HEK293T (cell line): Measurements from ENCODE around the gene IGF2BP3.

ENCODE experiments used
- CTCF ChIA-PET: fragments of 350-600 bp; formaldehyde crosslinking; extraction: SDS; loops from one replicate; lab custom pipeline; 2021; ENCODE audit warnings: antibody characterized with exemption, inconsistent platforms; lab: Yijun Ruan, JAX
- POLR2A ChIA-PET: fragments of 350-600 bp; formaldehyde crosslinking; extraction: SDS; loops from one replicate; lab custom pipeline; 2020; ENCODE audit warnings: antibody characterized with exemption, inconsistent platforms; lab: Yijun Ruan, JAX
- DNase-seq: peaks from one replicate; pipeline ENCODE4 v3.0.0; 2012; ENCODE audit warnings: mixed read lengths; ENCODE audit errors: extremely low spot score
- ARNT ChIP-seq: fragments of 450-650 bp; IDR thresholded peaks from 2 replicates; pipeline ENCODE4 v1.6.1; 2017; ENCODE audit warnings: mild to moderate bottlenecking
- BHLHE40 ChIP-seq: fragments of 450-650 bp; IDR thresholded peaks from 2 replicates; pipeline ENCODE4 v1.6.1; 2016; ENCODE audit warnings: mild to moderate bottlenecking, moderate library complexity, borderline replicate concordance
- CTBP1 ChIP-seq: fragments of 450-650 bp; IDR thresholded peaks from 2 replicates; pipeline ENCODE4 v1.6.1; 2016; ENCODE audit warnings: borderline replicate concordance
- ELF4 ChIP-seq: fragments of 450-650 bp; IDR thresholded peaks from 2 replicates; pipeline ENCODE4 v1.6.1; 2017; ENCODE audit warnings: antibody characterized with exemption
- FOXA1 ChIP-seq: fragments of 450-650 bp; IDR thresholded peaks from 2 replicates; pipeline ENCODE4 v1.6.1; 2016; ENCODE audit warnings: mild to moderate bottlenecking
- FOXK2 ChIP-seq: fragments of 450-650 bp; IDR thresholded peaks from 2 replicates; pipeline ENCODE4 v1.6.1; 2016; ENCODE audit warnings: mild to moderate bottlenecking
- FOXM1 ChIP-seq: fragments of 450-650 bp; IDR thresholded peaks from 2 replicates; pipeline ENCODE4 v1.6.1; 2017; ENCODE audit warnings: mild to moderate bottlenecking, borderline replicate concordance
- HDGF ChIP-seq: fragments of 450-650 bp; IDR thresholded peaks from 2 replicates; pipeline ENCODE4 v1.6.1; 2017; ENCODE audit warnings: antibody characterized with exemption, borderline replicate concordance
- L3MBTL2 ChIP-seq: fragments of 450-650 bp; conservative IDR thresholded peaks from 2 replicates; pipeline ENCODE4 v1.6.1; 2016; ENCODE audit warnings: mild to moderate bottlenecking
- LEF1 ChIP-seq: fragments of 450-650 bp; IDR thresholded peaks from 2 replicates; pipeline ENCODE4 v1.6.1; 2017; ENCODE audit warnings: mild to moderate bottlenecking, borderline replicate concordance
- NFRKB ChIP-seq: fragments of 450-650 bp; IDR thresholded peaks from 2 replicates; pipeline ENCODE4 v1.6.1; 2016; ENCODE audit warnings: mild to moderate bottlenecking, moderate library complexity
- PKNOX1 ChIP-seq: fragments of 450-650 bp; IDR thresholded peaks from 2 replicates; pipeline ENCODE4 v1.6.1; 2016
- SP1 ChIP-seq: fragments of 450-650 bp; IDR thresholded peaks from 2 replicates; pipeline ENCODE4 v1.6.1; 2017
- SUZ12 ChIP-seq: fragments of 450-650 bp; IDR thresholded peaks from 2 replicates; pipeline ENCODE4 v1.6.1; 2016; ENCODE audit warnings: mild to moderate bottlenecking
- TARDBP ChIP-seq: fragments of 450-650 bp; IDR thresholded peaks from 2 replicates; pipeline ENCODE4 v1.6.1; 2016
- ZNF384 ChIP-seq: fragments of 450-650 bp; IDR thresholded peaks from 2 replicates; pipeline ENCODE4 v1.6.1; 2016

Gene IGF2BP3

GRCh38 chr7:23337374-23337773, 132.9 kb downstream of the IGF2BP3 start:
- DNase-seq, result no peak
- CTCF ChIA-PET, result no interaction called here
- no peak for TF ChIP-seq NFRKB
- TF ChIP-seq HDGF, result no peak
- no peak for TF ChIP-seq SP1
- no peak for TF ChIP-seq LEF1
- TF ChIP-seq SUZ12, result no peak
- no peak for TF ChIP-seq L3MBTL2
- no peak for TF ChIP-seq CTBP1
- no peak for TF ChIP-seq FOXK2
- no peak for TF ChIP-seq PKNOX1
- no peak for TF ChIP-seq TARDBP
- TF ChIP-seq ZNF384, result no peak
- no peak for TF ChIP-seq ARNT
- TF ChIP-seq BHLHE40, result no peak
- TF ChIP-seq ELF4, result no peak
- no peak for TF ChIP-seq FOXA1
- POLR2A ChIA-PET, result interaction anchor here (0.6 kb wide), 1 partner anchor 38 kb away, joined by 3 read pairs; the partner anchor contains the start of gene MALSU1

- ChIA-PET CTCF (no interaction called here), POLR2A (interaction anchor here (0.6 kb wide), 1 partner anchor 38 kb away, joined by 3 read pairs; the partner anchor contains the start of gene MALSU1)
- DNase-seq, result no peak
- TF ChIP-seq FOXK2, result no peak
- no peak for TF ChIP-seq FOXA1
- no peak for TF ChIP-seq CTBP1
- no peak for TF ChIP-seq ELF4
- no peak for TF ChIP-seq HDGF
- TF ChIP-seq ARNT, result no peak
- no peak for TF ChIP-seq BHLHE40
- TF ChIP-seq L3MBTL2, result no peak
- no peak for TF ChIP-seq SUZ12
- TF ChIP-seq NFRKB, result no peak
- no peak for TF ChIP-seq ZNF384
- TF ChIP-seq PKNOX1, result no peak
- no peak for TF ChIP-seq SP1
- no peak for TF ChIP-seq TARDBP
- TF ChIP-seq FOXM1, result no peak
Observed at GRCh38 chr7:23336799-23337283, 133.4 kb downstream of the IGF2BP3 start.

- CTCF ChIA-PET, result interaction anchor here (0.6 kb wide), 1 partner anchor 185 kb away, joined by 8 read pairs; no protein-coding TSS in a partner anchor
- no peak for TF ChIP-seq PKNOX1
- no peak for DNase-seq
- POLR2A ChIA-PET, result no interaction called here
Observed at GRCh38 chr7:23336086-23336485, 134.2 kb downstream of the IGF2BP3 start.

GRCh38 chr7:23335621-23336020, 134.7 kb downstream of the IGF2BP3 start:
- CTCF ChIA-PET, result interaction anchor here (0.6 kb wide), 1 partner anchor 185 kb away, joined by 8 read pairs; no protein-coding TSS in a partner anchor
- DNase-seq, result no peak
- POLR2A ChIA-PET, result interaction anchor here (0.6 kb wide), 1 partner anchor 12 kb away, joined by 3 read pairs; no protein-coding TSS in a partner anchor
- TF ChIP-seq SP1 (no peak), L3MBTL2 (no peak), HDGF (no peak)

- POLR2A ChIA-PET, result interaction anchor here (0.6 kb wide), 1 partner anchor 13 kb away, joined by 3 read pairs; no protein-coding TSS in a partner anchor
- CTCF ChIA-PET, result interaction anchor here (0.6 kb wide), 1 partner anchor 186 kb away, joined by 8 read pairs; no protein-coding TSS in a partner anchor
Observed at GRCh38 chr7:23335136-23335535, 135.2 kb downstream of the IGF2BP3 start.

More at GRCh38 chr7:23335136-23335535, 135.2 kb downstream of the IGF2BP3 start:
- TF ChIP-seq LEF1 (no peak), ELF4 (no peak), NFRKB (no peak), FOXK2 (no peak), HDGF (no peak), SP1 (no peak), ARNT (no peak), SUZ12 (no peak), TARDBP (no peak), PKNOX1 (no peak), FOXM1 (no peak)
- DNase-seq, result no peak
